GM19324 (cell line): Measurements from ENCODE around the gene PRKAG3.
"Not testable (repeated sequence)": the region's sequence is repeated elsewhere in the genome, so short reads cannot be mapped to it uniquely, and the experiment has no call there.

Experiments
- ATAC-seq: cut with Tn5 transposase; IDR thresholded peaks from one replicate; pipeline ENCODE4 v1.9.1; 2021; ENCODE audit warnings: mild to moderate bottlenecking, moderate library complexity; ENCODE audit not compliant: unreplicated experiment, low FRiP score

The PRKAG3 gene

GRCh38 chr2:218788529-218789255 lies 42.9 kb downstream of the PRKAG3 start:
- ATAC-seq, result no peak

- no peak for ATAC-seq
Measured at GRCh38 chr2:218786133-218786532, 45.5 kb downstream of the PRKAG3 start.

- no peak for ATAC-seq
Measured at GRCh38 chr2:218785103-218785502, 46.5 kb downstream of the PRKAG3 start.

GRCh38 chr2:218783688-218784087 lies 47.9 kb downstream of the PRKAG3 start:
- ATAC-seq, result no peak

- no peak for ATAC-seq
Measured at GRCh38 chr2:218782528-218782844, 49.1 kb downstream of the PRKAG3 start.

GRCh38 chr2:218781691-218782527 lies 49.7 kb downstream of the PRKAG3 start, which contains the start of gene CYP27A1:
Gene CYP27A1, plus strand, starts transcription at chr2:218782147. Its CDS starts 36 bp downstream, at chr2:218782183.
- no peak for ATAC-seq

- no peak for ATAC-seq
Measured at GRCh38 chr2:218780851-218781690, 50.5 kb downstream of the PRKAG3 start.

GRCh38 chr2:218780046-218780445 lies 51.6 kb downstream of the PRKAG3 start:
- no peak for ATAC-seq

GRCh38 chr2:218777276-218777990 lies 54.2 kb downstream of the PRKAG3 start:
- ATAC-seq, result no peak

- ATAC-seq, result no peak
Measured at GRCh38 chr2:218776488-218776887, 55.1 kb downstream of the PRKAG3 start.

- ATAC-seq, result no peak
Measured at GRCh38 chr2:218773881-218774280, 57.7 kb downstream of the PRKAG3 start.

- not testable (repeated sequence) for ATAC-seq
Measured at GRCh38 chr2:218772759-218773158, 58.8 kb downstream of the PRKAG3 start.
